Measurements from ENCODE around the gene BCKDHA.

DNA sequence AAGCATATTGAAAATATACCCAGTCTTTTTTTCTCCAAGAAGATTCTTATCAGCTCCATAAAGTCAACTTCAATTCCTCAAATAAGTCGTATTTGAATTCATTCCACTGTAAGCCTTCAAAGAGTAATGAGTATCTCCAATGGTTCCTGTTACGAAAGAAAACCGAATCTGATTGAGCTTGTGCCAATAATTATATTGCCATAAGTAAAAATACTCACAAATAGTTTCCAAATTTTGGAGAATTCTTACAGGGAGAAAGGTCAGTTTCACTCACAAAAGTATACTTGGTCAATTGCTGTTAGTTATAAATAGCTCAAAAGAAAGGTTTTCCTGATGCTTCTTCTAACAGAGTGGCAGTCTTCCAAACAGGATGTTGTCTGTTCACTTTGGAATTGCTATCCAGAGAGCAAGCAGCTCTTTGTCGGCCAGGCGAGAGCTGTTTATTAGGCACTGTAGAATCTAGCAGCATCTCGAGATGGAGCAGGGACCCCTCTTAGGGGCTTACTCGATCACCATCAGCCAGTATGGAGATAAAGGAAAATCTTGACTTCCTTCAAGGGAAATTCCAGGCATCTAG is 58.8 kb downstream of the BCKDHA start:
- TF ChIP-seq, protein P1, sequence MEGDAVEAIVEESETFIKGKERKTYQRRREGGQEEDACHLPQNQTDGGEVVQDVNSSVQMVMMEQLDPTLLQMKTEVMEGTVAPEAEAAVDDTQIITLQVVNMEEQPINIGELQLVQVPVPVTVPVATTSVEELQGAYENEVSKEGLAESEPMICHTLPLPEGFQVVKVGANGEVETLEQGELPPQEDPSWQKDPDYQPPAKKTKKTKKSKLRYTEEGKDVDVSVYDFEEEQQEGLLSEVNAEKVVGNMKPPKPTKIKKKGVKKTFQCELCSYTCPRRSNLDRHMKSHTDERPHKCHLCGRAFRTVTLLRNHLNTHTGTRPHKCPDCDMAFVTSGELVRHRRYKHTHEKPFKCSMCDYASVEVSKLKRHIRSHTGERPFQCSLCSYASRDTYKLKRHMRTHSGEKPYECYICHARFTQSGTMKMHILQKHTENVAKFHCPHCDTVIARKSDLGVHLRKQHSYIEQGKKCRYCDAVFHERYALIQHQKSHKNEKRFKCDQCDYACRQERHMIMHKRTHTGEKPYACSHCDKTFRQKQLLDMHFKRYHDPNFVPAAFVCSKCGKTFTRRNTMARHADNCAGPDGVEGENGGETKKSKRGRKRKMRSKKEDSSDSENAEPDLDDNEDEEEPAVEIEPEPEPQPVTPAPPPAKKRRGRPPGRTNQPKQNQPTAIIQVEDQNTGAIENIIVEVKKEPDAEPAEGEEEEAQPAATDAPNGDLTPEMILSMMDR (IDR thresholded peaks at IDR 0.05): no peak
- TF ChIP-seq POLR2A (IDR thresholded peaks at IDR 0.05) (no peak), POLR2AphosphoS5 (IDR thresholded peaks at IDR 0.05) (peak; percentile 63)

Measured in prostate gland (tissue), 2 donors.